ENCODE results near the gene SLC47A1.

SLC47A1 gene

DNA sequence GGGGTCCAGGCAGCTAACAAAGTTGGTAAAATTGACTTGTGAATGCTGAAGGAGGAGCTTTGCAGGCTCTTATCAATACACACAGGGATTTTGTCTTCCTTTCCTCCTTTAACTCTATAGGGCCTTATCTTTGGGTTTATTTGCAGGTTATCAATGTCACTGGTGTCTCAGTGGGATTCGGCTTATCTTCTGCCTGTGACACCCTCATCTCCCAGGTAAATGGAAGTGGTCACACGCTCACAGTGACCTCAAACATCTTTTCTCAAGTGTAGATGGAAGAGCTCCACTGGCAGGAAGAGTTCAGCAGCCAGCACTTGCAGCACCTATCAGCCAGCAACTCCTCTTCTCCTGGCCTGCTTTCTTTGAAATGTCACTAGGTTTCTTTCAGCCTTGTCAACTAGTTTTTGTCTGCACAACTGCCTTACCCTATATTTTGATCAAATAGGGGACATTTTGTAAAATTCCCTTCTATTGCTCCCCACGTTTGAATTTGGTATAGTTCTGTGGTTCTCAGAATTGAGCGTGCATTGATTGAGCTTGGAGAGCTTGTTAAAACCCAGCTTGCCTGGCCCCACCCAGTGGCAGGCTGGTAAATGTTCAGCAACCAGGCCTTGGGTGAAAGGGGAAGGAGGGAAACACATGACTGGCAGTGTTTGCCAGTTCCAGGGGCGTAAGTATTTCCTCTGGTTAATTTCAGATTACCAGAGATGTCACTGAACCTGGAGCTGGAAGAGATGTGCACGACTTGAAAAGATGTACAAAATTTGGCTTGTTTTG, 12.8 kb downstream of the SLC47A1 start:
- DNase-seq (ENCODE audit: insufficient read length), result no peak
- TF ChIP-seq POLR2AphosphoS5 (IDR thresholded peaks at IDR 0.05; ENCODE audit: low read depth, low read length), result no peak
- no peak for TF ChIP-seq POLR2A (IDR thresholded peaks at IDR 0.05; ENCODE audit: low read depth, low read length)
- TF ChIP-seq TAF1 (IDR thresholded peaks at IDR 0.05; ENCODE audit: borderline replicate concordance, low read depth, low read length), result no peak
- peak; percentile 24 for FAIRE-seq

- no peak for FAIRE-seq
These were observed 16.3 kb downstream of the SLC47A1 start for GRCh38 chr17:19549746-19550623.

GRCh38 chr17:19551165-19551564, 17.5 kb downstream of the SLC47A1 start:
- no peak for FAIRE-seq
- TF ChIP-seq POLR2A (IDR thresholded peaks at IDR 0.05; ENCODE audit: low read depth, low read length) (no peak), TAF1 (IDR thresholded peaks at IDR 0.05; ENCODE audit: borderline replicate concordance, low read depth, low read length) (no peak), POLR2AphosphoS5 (IDR thresholded peaks at IDR 0.05; ENCODE audit: low read depth, low read length) (no peak)
- DNase-seq (ENCODE audit: insufficient read length), result no peak

More at GRCh38 chr17:19549746-19550623, 16.3 kb downstream of the SLC47A1 start:
- no peak for TF ChIP-seq POLR2A (IDR thresholded peaks at IDR 0.05; ENCODE audit: low read depth, low read length)
- TF ChIP-seq TAF1 (IDR thresholded peaks at IDR 0.05; ENCODE audit: borderline replicate concordance, low read depth, low read length), result no peak
- TF ChIP-seq POLR2AphosphoS5 (IDR thresholded peaks at IDR 0.05; ENCODE audit: low read depth, low read length), result no peak
- DNase-seq (ENCODE audit: insufficient read length), result no peak

- DNase-seq (ENCODE audit: insufficient read length) (no peak), FAIRE-seq (no peak)
- no peak for TF ChIP-seq POLR2A (IDR thresholded peaks at IDR 0.05; ENCODE audit: low read depth, low read length)
- TF ChIP-seq POLR2AphosphoS5 (IDR thresholded peaks at IDR 0.05; ENCODE audit: low read depth, low read length), result no peak
- no peak for TF ChIP-seq TAF1 (IDR thresholded peaks at IDR 0.05; ENCODE audit: borderline replicate concordance, low read depth, low read length)
These were observed 18.0 kb downstream of the SLC47A1 start for GRCh38 chr17:19551591-19552148.

DNA sequence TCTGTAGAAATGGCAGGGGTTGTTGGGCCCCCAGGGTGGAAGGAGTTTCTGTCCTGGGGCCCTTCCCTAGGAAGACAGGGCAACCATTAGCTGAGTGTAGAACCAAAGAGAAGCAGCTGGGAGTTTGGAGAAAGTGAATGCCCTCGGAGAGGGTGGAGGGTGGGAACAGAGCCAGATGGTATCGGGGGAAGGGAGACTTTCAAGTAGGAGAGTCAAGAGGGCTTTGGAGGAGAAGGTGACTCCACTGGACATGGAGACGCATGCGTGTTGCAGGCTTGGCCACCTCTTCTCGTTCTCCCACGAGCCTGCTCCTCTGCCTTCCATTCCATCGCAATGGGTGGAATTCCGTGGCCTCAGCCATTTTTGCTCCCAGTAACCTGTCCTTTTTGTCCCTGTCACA, 19.4 kb downstream of the SLC47A1 start:
- FAIRE-seq (no peak), DNase-seq (ENCODE audit: insufficient read length) (no peak)
- TF ChIP-seq POLR2A (IDR thresholded peaks at IDR 0.05; ENCODE audit: low read depth, low read length), result no peak
- no peak for TF ChIP-seq TAF1 (IDR thresholded peaks at IDR 0.05; ENCODE audit: borderline replicate concordance, low read depth, low read length)
- no peak for TF ChIP-seq POLR2AphosphoS5 (IDR thresholded peaks at IDR 0.05; ENCODE audit: low read depth, low read length)

GRCh38 chr17:19554393-19554792, 20.7 kb downstream of the SLC47A1 start:
- no peak for FAIRE-seq
- no peak for TF ChIP-seq TAF1 (IDR thresholded peaks at IDR 0.05; ENCODE audit: borderline replicate concordance, low read depth, low read length)
- TF ChIP-seq POLR2A (IDR thresholded peaks at IDR 0.05; ENCODE audit: low read depth, low read length), result no peak
- DNase-seq (ENCODE audit: insufficient read length), result no peak

DNA sequence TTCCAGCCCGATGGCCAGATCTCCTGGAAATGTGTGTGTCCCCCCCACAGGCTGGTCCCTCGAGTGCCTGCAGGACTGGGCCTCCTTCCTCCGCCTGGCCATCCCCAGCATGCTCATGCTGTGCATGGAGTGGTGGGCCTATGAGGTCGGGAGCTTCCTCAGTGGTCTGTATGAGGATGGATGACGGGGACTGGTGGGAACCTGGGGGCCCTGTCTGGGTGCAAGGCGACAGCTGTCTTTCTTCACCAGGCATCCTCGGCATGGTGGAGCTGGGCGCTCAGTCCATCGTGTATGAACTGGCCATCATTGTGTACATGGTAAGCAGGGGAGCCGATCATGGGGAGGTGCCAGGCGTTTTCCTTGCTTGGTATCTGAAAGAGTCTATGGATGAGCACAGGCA, 22.1 kb downstream of the SLC47A1 start:
- FAIRE-seq (no peak), DNase-seq (ENCODE audit: insufficient read length) (no peak)
- TF ChIP-seq POLR2AphosphoS5 (IDR thresholded peaks at IDR 0.05; ENCODE audit: low read depth, low read length), result no peak
- no peak for TF ChIP-seq TAF1 (IDR thresholded peaks at IDR 0.05; ENCODE audit: borderline replicate concordance, low read depth, low read length)
- TF ChIP-seq POLR2A (IDR thresholded peaks at IDR 0.05; ENCODE audit: low read depth, low read length), result no peak

GRCh38 chr17:19558946-19559345, 25.3 kb downstream of the SLC47A1 start:
- DNase-seq (ENCODE audit: insufficient read length), result no peak
- no peak for FAIRE-seq
- TF ChIP-seq TAF1 (IDR thresholded peaks at IDR 0.05; ENCODE audit: borderline replicate concordance, low read depth, low read length) (no peak), POLR2AphosphoS5 (IDR thresholded peaks at IDR 0.05; ENCODE audit: low read depth, low read length) (no peak), POLR2A (IDR thresholded peaks at IDR 0.05; ENCODE audit: low read depth, low read length) (no peak)

DNA sequence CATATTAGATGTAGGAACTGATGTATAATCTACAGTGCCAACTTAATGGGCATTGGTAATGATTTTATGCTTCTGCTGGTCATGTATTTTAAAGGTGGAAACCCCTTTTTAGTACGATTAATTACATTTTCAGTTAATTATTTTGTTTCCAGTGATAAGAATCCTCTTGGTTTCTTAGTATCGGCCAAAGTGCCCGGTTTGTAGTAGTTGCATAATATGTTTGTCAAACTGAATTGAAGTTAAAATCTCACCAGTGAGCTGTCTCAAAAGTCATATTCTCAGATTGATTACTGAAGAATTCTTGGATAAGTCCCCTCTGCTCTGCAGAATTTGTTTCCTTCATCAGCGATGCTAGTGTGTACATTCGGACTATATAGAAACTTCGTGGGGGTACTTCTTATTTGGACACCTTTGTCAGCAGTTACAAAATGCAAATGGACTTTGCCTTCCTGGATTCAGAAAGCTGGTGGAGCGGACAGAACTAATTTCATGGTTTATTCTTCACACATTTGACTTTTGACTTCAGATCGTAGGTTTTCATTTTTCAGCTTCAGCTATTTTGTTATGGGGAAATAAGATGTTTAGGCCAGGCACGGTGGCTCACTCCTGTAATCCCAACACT, 28.2 kb downstream of the SLC47A1 start:
- TF ChIP-seq POLR2AphosphoS5 (IDR thresholded peaks at IDR 0.05; ENCODE audit: low read depth, low read length) (no peak), TAF1 (IDR thresholded peaks at IDR 0.05; ENCODE audit: borderline replicate concordance, low read depth, low read length) (no peak), POLR2A (IDR thresholded peaks at IDR 0.05; ENCODE audit: low read depth, low read length) (no peak)
- FAIRE-seq, result no peak
- DNase-seq (ENCODE audit: insufficient read length), result no peak

DNA sequence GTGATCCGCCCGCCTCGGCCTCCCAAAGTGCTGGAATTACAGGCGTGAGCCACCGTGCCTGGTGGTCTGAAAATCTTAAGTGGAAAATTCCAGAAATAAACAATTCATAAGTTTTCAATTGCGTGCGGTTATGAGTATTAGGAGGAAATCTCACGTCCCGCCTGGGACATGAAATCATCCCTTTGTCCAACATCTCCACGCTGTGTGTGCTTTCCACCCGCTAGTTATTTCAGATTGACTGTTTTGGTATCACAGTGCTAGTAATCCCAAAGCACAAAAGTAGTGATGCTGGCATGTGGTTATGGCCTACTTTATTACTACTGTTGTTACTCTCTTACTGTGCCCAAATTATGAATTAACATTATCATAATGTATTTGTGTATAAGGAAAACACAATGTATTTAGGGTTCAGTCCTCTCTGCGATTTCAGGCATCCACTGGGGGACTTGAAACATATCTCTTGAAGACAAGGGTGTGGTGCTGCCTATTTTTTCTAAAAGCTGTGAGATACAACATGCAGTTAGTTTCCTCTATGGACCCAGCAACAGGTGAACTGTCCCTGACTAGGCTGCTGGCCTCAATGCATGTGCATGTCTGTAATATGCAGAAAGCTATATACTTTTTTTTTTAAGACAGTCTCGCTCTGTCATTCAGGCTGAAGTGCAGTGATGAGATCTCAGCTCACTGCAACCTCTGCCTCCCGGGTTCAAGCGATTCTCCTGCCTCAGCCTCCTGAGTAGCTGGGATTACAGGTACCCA, 32.3 kb downstream of the SLC47A1 start:
- TF ChIP-seq POLR2AphosphoS5 (IDR thresholded peaks at IDR 0.05; ENCODE audit: low read depth, low read length) (no peak), POLR2A (IDR thresholded peaks at IDR 0.05; ENCODE audit: low read depth, low read length) (no peak), TAF1 (IDR thresholded peaks at IDR 0.05; ENCODE audit: borderline replicate concordance, low read depth, low read length) (no peak)
- FAIRE-seq (no peak), DNase-seq (ENCODE audit: insufficient read length) (no peak)
